Hepatocyte (in vitro differentiated cells): ENCODE measurements around the gene LDLRAD4.

Source experiments
- CTCF ChIP-seq: fragments of 200-600 bp; sonication (generic); IDR thresholded peaks from 2 replicates; pipeline ENCODE4 v1.5.1; 2016; ENCODE audit warnings: antibody characterized with exemption, mild to moderate bottlenecking; ENCODE audit not compliant: poor library complexity
- EZH2 ChIP-seq: fragments of 200-600 bp; sonication (generic); IDR thresholded peaks from 2 replicates; pipeline ENCODE4 v1.6.1; 2016; ENCODE audit warnings: antibody characterized with exemption, mild to moderate bottlenecking, borderline replicate concordance
- EZH2phosphoT487 ChIP-seq: fragments of 200-600 bp; sonication (generic); IDR thresholded peaks from one replicate; pipeline ENCODE4 v1.6.1; 2018; ENCODE audit warnings: antibody characterized with exemption, mild to moderate bottlenecking, low read depth, moderate library complexity; ENCODE audit not compliant: unreplicated experiment, severe bottlenecking

GRCh38 chr18:13549880-13550232 is 331.3 kb downstream of the LDLRAD4 start:
- TF ChIP-seq CTCF (no peak), EZH2phosphoT487 (no peak), EZH2 (no peak)
